GM21360 (cell line): Measurements from ENCODE around the gene PARN.
"Not testable (repeated sequence)": the region's sequence is repeated elsewhere in the genome, so short reads cannot be mapped to it uniquely, and the experiment has no call there.

Experiments used
- ATAC-seq: cut with Tn5 transposase; IDR thresholded peaks from one replicate; pipeline ENCODE4 v1.9.1; 2021; ENCODE audit warnings: mild to moderate bottlenecking, moderate library complexity; ENCODE audit not compliant: unreplicated experiment

Gene PARN

DNA sequence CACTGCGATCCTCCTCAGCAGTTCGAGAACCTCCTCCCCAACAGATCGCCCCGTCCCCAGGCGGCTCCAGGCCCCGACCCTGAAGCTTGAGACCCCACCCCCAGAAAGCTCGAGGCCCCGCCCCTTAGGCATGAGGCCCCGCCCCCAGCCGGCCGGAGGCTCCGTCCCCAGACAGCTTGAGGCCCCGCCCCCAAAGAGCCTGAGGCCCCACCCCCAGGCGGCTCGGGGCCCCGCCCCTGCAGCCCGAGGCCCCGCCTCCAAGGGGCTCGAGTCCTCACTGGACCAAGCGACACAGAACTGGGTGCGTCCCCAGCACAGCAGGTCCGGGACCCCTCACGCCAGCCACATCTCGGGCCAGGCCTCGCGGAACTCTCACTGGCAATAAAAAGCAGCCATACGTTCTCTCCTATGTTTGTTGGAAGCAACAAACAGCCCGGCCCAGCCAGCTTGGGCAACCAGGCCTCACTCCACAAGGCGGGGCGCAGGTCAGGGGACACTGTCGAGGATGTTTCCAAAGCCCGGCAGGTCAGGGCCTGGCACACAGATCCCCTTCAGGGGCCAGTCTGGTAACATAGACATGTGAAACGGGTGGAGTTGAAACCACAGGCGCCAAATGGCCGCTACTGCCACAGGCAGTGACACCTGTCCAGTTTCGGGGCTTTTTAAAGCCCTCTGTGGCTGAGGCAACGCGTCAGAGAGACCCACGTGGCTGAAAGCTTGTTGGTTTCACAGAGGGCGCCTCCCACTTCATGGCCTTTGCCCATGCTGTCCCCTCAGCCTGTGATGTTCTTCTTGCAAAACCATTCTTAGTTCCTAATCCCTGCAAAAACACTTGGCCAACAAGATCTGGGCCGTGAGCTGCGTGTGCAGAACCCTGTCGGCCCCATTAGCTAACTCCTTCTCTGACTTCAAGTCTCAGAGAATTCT is 224.2 kb downstream of the PARN start:
- peak; percentile 79 for ATAC-seq

- not testable (repeated sequence) for ATAC-seq
Observed at GRCh38 chr16:14403001-14403389, 227.1 kb downstream of the PARN start.

DNA sequence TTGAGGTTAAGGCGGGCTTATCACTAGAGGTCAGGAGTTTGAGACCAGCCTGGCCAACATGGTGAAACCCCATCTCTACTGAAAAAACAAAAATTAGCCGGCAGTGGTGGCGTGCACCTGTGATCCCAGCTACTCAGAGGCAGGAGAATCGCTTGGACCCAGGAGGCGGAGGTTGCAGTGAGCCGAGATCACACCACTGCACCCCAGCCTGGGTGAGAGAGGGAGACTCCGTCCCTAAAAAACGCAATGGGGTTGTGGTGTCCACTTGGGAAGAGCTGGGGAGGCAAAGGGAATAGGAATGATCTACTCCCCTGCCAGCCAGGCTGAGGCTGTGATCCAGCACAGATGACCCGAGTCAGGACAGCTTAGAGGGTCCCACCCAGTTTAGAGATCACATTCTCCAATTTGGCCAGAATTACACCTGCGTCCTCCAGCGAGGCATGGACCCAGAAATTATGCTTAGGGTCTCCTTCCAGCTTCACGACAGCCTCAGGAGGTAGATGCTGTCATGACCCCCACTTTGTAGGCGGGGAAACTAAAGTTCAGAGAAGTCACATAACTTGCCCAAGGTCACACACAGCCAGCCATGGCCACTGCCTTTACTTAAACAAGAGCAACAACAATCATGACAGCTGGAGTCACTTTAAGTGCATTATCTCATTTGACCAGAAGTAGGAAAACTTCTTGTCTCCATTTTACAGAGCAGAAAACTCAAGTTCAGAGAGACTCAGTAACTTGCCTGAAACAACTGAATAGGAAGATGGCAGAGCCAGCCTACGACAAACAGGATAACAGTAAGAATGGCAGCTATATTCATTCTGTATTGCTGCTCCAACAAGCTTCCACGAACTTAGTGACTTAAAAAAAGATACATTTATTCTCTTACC is 227.7 kb downstream of the PARN start:
- not testable (repeated sequence) for ATAC-seq

- ATAC-seq, result not testable (repeated sequence)
Observed at GRCh38 chr16:14401711-14402061, 228.4 kb downstream of the PARN start.

DNA sequence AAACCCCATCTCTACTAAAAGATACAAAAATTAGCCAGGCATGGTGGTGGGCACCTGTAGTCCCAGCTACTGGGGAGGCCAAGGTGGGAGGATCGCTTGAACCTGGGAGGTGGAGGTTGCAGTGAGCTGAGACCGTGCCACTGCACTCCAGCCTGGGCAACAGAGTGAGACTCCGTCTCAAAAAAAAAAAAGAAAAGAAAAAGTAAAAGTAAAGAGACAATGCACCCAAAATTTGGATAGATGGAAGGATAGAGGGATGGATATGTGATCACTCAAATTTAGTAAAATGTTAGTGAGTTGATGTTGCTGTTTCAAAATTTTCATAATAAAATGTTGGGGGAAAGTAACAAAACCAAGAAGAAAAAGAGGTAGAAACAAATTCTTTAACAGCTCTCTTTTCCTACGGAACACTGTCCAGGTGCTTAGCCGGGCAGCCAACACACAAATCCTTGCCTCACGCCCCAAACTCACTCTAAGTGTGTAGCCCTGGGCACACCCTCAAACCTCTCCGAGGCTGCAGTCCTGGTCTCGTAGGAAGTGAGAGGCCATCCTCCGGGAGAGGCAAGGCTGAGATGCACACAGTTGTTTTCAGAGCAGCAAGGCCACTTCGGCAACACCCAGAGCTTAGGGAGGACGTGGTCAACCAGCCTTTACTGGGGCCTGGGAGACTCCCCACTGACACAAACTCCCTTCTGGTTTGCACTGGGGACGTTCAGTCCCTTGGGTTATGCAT is 228.9 kb downstream of the PARN start:
- ATAC-seq, result not testable (repeated sequence)

DNA sequence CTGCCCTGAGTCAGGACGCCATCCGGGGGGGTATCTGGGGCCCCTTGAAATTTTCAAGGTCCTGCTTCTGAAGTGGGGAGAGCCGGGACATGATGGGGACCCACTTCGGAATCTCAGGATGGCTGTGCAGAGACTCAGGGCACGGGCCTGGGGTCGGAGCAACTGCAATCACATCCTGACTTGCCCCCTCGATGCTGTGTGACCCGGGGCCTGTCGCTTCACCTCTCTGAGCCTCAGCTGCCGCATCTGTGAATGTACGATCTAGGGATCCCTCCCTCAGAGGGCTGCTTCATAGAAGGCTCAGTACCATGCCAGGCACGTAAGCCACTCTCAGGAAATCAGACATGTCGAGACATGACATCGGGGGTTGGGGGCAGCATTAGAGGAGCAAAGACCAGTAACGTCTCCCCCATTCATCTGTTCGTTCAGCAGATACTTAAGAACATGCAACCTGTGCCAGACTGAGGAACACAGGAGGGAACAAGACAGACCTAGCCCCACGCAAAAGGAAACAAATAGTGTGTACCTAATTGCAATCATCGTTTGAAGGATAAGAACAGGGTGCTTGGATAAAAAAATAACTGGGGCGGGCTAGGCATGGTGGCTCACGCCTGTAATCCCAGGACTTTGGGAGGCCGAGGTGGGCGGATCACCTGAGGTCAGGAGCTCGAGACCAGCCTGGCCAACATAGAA is 229.6 kb downstream of the PARN start:
- ATAC-seq, result no peak

DNA sequence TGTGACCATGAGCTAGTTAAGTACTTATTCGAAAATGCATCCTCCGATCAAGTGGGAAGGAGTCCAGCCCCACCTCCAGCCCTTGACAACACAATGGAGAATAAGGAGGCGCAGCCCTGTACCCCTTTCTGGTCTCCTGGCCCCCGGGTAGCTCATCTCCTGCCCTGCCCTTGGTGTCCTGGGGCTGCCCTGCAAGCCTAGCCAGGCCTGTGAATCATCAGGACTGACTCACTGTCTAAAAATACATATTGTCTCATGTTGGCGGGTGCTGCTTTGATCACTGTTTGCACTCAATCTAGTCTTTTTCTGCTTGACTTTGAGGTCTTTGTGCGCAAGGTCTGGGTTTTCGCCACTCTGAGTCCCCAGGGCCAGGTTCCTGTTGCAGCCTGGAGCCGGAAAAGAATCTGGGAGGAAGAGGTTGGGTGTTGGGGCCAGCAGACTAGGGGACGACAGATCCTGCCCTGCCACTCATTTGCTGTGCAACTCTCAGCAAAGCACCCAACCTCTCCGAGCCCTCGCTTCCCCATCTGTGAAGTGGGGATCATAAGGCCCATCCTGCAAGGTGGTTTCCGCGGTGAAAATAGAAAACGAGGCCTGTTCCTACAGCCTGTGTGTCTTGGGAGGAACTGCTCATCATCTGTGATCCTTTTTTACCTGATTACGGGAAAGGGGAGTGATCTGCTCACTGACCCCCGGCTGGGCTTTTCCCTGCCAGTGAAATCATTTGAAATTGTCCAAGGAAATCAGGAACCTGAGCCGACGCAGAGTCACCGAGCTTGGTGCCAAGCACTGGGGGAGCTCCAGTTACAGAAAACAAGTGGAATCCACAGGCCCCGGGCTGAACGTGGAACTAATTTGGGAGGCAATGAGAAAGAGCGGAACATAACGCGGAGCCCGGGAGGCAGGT is 230.4 kb downstream of the PARN start:
- no peak for ATAC-seq

- ATAC-seq, result no peak
Observed at GRCh38 chr16:14398014-14398717, 231.9 kb downstream of the PARN start.

- ATAC-seq, result not testable (repeated sequence)
Observed at GRCh38 chr16:14395710-14396304, 234.3 kb downstream of the PARN start.

- ATAC-seq, result no peak
Observed at GRCh38 chr16:14394834-14395233, 235.2 kb downstream of the PARN start.

DNA sequence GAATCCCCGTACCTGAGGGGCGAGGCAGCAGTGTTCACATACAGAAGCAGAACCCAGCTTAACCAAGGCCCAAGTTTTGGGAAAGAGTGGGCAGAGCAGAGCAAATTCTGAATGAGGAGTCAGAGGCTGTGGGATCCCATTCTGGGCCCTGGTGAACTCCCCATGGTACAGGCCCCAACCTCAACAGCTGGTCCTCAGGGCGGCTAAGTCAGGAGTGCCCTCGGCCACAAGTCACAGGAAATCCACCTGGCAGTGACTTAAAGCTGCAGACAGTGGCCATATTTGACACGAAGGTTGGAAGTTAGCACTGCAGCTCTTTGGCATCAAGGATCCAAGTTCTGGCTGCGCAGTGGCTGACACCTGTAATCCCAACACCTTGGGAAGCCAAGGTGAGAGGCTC is 237.1 kb downstream of the PARN start:
- no peak for ATAC-seq

- ATAC-seq, result no peak
Observed at GRCh38 chr16:14389359-14389758, 240.7 kb downstream of the PARN start.

- ATAC-seq, result no peak
Observed at GRCh38 chr16:14388243-14388642, 241.8 kb downstream of the PARN start.

- ATAC-seq, result no peak
Observed at GRCh38 chr16:14386115-14386514, 243.9 kb downstream of the PARN start.
